ENCODE results near the gene NAPB. TPM values are rescaled to one million over a fixed set of nuclear protein-coding genes. Genes with fewer than 3 reads are reported as not detected.

The NAPB gene
- total RNA-seq, 1 experiment from 2014 or later = 4.6 TPM

GRCh38 chr20:23409800-23410199 lies 11.5 kb downstream of the NAPB start:
- H3K27me3 Mint-ChIP-seq (ENCODE audit: unreplicated experiment) = no peaks in the 10 kb centered on the region
- CTCF ChIA-PET = no interaction called here
- intact Hi-C loops (cut with micrococcal nuclease; ENCODE audit: unreplicated experiment) = loop anchor here (10.0 kb wide), 1 partner anchor 45 kb away; the partner anchor contains the start of gene GZF1
- no TSS peak for BruUV-seq (replicated peaks)
- TF ChIP-seq, protein P1, sequence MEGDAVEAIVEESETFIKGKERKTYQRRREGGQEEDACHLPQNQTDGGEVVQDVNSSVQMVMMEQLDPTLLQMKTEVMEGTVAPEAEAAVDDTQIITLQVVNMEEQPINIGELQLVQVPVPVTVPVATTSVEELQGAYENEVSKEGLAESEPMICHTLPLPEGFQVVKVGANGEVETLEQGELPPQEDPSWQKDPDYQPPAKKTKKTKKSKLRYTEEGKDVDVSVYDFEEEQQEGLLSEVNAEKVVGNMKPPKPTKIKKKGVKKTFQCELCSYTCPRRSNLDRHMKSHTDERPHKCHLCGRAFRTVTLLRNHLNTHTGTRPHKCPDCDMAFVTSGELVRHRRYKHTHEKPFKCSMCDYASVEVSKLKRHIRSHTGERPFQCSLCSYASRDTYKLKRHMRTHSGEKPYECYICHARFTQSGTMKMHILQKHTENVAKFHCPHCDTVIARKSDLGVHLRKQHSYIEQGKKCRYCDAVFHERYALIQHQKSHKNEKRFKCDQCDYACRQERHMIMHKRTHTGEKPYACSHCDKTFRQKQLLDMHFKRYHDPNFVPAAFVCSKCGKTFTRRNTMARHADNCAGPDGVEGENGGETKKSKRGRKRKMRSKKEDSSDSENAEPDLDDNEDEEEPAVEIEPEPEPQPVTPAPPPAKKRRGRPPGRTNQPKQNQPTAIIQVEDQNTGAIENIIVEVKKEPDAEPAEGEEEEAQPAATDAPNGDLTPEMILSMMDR (IDR thresholded peaks at IDR 0.05; ENCODE audit: unreplicated experiment) = no peak
- H3K36me3 Mint-ChIP-seq (ENCODE audit: insufficient read depth, unreplicated experiment) = no peaks in the 10 kb centered on the region
- H3K4me1 Mint-ChIP-seq (ENCODE audit: low read depth, unreplicated experiment) = no peaks in the 10 kb centered on the region
- no peak for DNase-seq
- H3K27ac Mint-ChIP-seq (ENCODE audit: unreplicated experiment) = no peak overlapping the region
- H3K9me3 Mint-ChIP-seq (ENCODE audit: low read depth, unreplicated experiment) = no peaks in the 10 kb centered on the region
- H3K4me3 Mint-ChIP-seq (ENCODE audit: low read depth, unreplicated experiment) = no peak overlapping the region

- TF ChIP-seq, protein P1 (IDR thresholded peaks at IDR 0.05; ENCODE audit: unreplicated experiment) = no peak
- Mint-ChIP-seq H3K9me3 (ENCODE audit: low read depth, unreplicated experiment) (no peaks in the 10 kb centered on the region), H3K27me3 (ENCODE audit: unreplicated experiment) (no peaks in the 10 kb centered on the region), H3K36me3 (ENCODE audit: insufficient read depth, unreplicated experiment) (no peaks in the 10 kb centered on the region), H3K27ac (ENCODE audit: unreplicated experiment) (no peak overlapping the region), H3K4me1 (ENCODE audit: low read depth, unreplicated experiment) (no peaks in the 10 kb centered on the region), H3K4me3 (ENCODE audit: low read depth, unreplicated experiment) (no peak overlapping the region)
- DNase-seq = no peak
- CTCF ChIA-PET = no interaction called here
- no TSS peak for BruUV-seq (replicated peaks)
- intact Hi-C loops (cut with micrococcal nuclease; ENCODE audit: unreplicated experiment) = no loop called here
Observed at GRCh38 chr20:23408957-23409356, 12.3 kb downstream of the NAPB start.

DNA sequence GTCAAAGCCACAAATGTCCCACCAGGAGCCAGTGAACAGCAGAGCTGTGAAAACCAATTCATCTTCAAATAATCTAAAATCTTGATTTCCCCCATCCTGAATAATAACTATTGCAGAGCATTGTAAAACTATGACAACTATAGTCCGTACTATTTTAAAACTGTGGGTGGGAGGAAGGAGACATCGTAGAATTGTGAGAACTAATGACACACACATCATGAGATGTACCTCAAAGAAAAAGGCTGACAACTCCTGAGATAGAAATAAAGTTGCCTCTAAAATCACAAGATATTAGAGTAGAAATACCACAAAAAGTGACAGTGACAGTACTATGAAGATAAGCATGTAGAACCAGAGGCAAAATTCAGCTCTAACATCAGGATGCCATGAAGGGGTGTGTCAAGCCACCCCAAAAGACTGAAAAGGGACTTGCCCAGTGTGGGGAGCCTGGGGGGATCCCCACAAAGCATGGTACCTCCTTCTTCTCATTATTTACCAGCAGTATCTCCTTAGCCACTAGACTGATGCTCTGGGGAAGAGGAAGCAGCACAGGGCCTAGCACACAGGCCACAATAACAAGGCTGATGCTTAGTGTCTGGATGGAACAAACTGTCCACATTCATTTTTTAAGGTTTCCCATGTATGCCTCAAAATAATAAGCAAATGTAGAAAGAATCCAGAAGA lies 13.4 kb downstream of the NAPB start:
- no peaks in the 10 kb centered on the region for H3K27me3 Mint-ChIP-seq (ENCODE audit: unreplicated experiment)
- DNase-seq = no peak
- H3K27ac Mint-ChIP-seq (ENCODE audit: unreplicated experiment) = no peak overlapping the region
- CTCF ChIA-PET = no interaction called here
- H3K4me1 Mint-ChIP-seq (ENCODE audit: low read depth, unreplicated experiment) = no peaks in the 10 kb centered on the region
- TF ChIP-seq, protein P1 (IDR thresholded peaks at IDR 0.05; ENCODE audit: unreplicated experiment) = no peak
- no peaks in the 10 kb centered on the region for H3K36me3 Mint-ChIP-seq (ENCODE audit: insufficient read depth, unreplicated experiment)
- intact Hi-C loops (cut with micrococcal nuclease; ENCODE audit: unreplicated experiment) = no loop called here
- no peaks in the 10 kb centered on the region for H3K9me3 Mint-ChIP-seq (ENCODE audit: low read depth, unreplicated experiment)
- BruUV-seq (replicated peaks) = no TSS peak
- H3K4me3 Mint-ChIP-seq (ENCODE audit: low read depth, unreplicated experiment) = no peak overlapping the region

DNA sequence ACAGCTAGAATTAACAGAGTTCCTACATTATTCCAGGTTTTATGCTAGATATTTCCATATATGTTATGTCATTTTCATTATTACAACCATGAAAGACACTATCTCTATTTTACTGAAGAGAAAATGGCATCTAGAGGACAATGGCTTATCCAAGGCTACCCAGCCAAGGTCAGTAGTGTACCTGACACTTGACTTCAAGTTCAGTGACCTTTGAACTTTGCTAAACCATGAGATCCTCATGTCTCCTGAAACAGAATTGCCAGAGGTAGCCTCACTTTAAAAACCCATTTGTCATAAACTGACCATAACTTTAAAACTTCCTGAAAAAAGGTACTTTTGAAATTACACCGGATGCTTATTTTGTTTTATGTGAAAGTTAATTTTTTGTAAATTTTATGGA lies 14.4 kb downstream of the NAPB start:
- Mint-ChIP-seq H3K4me3 (ENCODE audit: low read depth, unreplicated experiment) (no peak overlapping the region), H3K27ac (ENCODE audit: unreplicated experiment) (no peak overlapping the region), H3K4me1 (ENCODE audit: low read depth, unreplicated experiment) (no peaks in the 10 kb centered on the region), H3K36me3 (ENCODE audit: insufficient read depth, unreplicated experiment) (no peaks in the 10 kb centered on the region), H3K27me3 (ENCODE audit: unreplicated experiment) (no peaks in the 10 kb centered on the region), H3K9me3 (ENCODE audit: low read depth, unreplicated experiment) (no peaks in the 10 kb centered on the region)
- DNase-seq = no peak
- no TSS peak for BruUV-seq (replicated peaks)
- TF ChIP-seq, protein P1 (IDR thresholded peaks at IDR 0.05; ENCODE audit: unreplicated experiment) = no peak
- CTCF ChIA-PET = no interaction called here
- intact Hi-C loops (cut with micrococcal nuclease; ENCODE audit: unreplicated experiment) = no loop called here
